ENCODE data around the gene SIM1.

DNA sequence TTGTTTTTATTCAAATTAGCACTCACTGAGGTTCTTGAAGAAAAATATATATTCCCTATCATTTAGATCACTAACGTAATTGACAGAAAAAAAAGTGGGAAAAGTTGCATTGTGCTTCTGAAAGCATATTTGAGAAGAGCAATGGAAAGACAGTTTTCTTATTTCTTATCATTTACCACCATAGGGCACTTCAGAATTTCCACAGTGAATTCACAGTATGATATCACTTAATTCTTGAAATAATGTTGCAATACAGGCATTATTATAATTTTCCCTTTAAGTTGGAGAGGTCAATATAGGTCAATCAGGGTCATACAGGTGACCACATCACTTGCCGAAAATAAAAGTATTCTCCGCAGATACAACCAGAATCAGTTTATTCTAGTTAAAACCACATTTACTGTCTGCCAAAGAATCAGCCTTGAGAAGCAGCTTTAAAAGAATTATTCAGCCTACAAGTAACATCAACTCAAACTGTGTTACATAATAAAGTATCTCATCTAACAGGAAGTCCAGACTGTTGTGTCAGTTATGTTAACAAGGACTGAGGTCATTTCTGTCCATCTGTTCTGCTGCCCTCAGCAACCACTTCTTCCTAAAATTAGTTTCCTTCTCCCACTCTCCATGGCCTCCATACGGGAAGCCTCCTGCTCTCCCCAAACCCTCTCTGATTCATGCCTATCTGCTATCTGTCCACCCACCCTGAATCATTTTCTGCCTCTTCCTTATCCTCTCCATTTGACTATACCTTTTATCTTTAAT is 121.2 kb downstream of the SIM1 start:
- TF ChIP-seq, protein P1, sequence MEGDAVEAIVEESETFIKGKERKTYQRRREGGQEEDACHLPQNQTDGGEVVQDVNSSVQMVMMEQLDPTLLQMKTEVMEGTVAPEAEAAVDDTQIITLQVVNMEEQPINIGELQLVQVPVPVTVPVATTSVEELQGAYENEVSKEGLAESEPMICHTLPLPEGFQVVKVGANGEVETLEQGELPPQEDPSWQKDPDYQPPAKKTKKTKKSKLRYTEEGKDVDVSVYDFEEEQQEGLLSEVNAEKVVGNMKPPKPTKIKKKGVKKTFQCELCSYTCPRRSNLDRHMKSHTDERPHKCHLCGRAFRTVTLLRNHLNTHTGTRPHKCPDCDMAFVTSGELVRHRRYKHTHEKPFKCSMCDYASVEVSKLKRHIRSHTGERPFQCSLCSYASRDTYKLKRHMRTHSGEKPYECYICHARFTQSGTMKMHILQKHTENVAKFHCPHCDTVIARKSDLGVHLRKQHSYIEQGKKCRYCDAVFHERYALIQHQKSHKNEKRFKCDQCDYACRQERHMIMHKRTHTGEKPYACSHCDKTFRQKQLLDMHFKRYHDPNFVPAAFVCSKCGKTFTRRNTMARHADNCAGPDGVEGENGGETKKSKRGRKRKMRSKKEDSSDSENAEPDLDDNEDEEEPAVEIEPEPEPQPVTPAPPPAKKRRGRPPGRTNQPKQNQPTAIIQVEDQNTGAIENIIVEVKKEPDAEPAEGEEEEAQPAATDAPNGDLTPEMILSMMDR (IDR thresholded peaks at IDR 0.05): no peak
- no peak for TF ChIP-seq POLR2AphosphoS5 (IDR thresholded peaks at IDR 0.05)
